Hepatocyte (in vitro differentiated cells): Measurements from ENCODE around the gene CFD.

Source experiments
- EZH2 ChIP-seq: fragments of 200-600 bp; sonication (generic); IDR thresholded peaks from 2 replicates; pipeline ENCODE4 v1.6.1; 2016; ENCODE audit warnings: antibody characterized with exemption, mild to moderate bottlenecking, borderline replicate concordance
- TF ChIP-seq, protein P1 (sequence below): fragments of 200-600 bp; sonication (generic); IDR thresholded peaks from 2 replicates; pipeline ENCODE4 v1.5.1; 2016; ENCODE audit warnings: antibody characterized with exemption, mild to moderate bottlenecking; ENCODE audit not compliant: poor library complexity

- TF ChIP-seq, protein P1, sequence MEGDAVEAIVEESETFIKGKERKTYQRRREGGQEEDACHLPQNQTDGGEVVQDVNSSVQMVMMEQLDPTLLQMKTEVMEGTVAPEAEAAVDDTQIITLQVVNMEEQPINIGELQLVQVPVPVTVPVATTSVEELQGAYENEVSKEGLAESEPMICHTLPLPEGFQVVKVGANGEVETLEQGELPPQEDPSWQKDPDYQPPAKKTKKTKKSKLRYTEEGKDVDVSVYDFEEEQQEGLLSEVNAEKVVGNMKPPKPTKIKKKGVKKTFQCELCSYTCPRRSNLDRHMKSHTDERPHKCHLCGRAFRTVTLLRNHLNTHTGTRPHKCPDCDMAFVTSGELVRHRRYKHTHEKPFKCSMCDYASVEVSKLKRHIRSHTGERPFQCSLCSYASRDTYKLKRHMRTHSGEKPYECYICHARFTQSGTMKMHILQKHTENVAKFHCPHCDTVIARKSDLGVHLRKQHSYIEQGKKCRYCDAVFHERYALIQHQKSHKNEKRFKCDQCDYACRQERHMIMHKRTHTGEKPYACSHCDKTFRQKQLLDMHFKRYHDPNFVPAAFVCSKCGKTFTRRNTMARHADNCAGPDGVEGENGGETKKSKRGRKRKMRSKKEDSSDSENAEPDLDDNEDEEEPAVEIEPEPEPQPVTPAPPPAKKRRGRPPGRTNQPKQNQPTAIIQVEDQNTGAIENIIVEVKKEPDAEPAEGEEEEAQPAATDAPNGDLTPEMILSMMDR, result no peak
- TF ChIP-seq EZH2, result no peak
These were observed 28.1 kb downstream of the CFD start for GRCh38 chr19:887599-887998.
